HG02973 (cell line): ENCODE data around the gene LAMA4.
A peak's percentile ranks its signal among the peaks of the same experiment; 100 is the strongest.

Experiments
- ATAC-seq: cut with Tn5 transposase; IDR thresholded peaks from one replicate; pipeline ENCODE4 v1.9.1; 2021; ENCODE audit warnings: moderate library complexity; ENCODE audit not compliant: unreplicated experiment

Gene LAMA4, protein sequence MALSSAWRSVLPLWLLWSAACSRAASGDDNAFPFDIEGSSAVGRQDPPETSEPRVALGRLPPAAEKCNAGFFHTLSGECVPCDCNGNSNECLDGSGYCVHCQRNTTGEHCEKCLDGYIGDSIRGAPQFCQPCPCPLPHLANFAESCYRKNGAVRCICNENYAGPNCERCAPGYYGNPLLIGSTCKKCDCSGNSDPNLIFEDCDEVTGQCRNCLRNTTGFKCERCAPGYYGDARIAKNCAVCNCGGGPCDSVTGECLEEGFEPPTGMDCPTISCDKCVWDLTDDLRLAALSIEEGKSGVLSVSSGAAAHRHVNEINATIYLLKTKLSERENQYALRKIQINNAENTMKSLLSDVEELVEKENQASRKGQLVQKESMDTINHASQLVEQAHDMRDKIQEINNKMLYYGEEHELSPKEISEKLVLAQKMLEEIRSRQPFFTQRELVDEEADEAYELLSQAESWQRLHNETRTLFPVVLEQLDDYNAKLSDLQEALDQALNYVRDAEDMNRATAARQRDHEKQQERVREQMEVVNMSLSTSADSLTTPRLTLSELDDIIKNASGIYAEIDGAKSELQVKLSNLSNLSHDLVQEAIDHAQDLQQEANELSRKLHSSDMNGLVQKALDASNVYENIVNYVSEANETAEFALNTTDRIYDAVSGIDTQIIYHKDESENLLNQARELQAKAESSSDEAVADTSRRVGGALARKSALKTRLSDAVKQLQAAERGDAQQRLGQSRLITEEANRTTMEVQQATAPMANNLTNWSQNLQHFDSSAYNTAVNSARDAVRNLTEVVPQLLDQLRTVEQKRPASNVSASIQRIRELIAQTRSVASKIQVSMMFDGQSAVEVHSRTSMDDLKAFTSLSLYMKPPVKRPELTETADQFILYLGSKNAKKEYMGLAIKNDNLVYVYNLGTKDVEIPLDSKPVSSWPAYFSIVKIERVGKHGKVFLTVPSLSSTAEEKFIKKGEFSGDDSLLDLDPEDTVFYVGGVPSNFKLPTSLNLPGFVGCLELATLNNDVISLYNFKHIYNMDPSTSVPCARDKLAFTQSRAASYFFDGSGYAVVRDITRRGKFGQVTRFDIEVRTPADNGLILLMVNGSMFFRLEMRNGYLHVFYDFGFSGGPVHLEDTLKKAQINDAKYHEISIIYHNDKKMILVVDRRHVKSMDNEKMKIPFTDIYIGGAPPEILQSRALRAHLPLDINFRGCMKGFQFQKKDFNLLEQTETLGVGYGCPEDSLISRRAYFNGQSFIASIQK (N-terminal part only)

DNA sequence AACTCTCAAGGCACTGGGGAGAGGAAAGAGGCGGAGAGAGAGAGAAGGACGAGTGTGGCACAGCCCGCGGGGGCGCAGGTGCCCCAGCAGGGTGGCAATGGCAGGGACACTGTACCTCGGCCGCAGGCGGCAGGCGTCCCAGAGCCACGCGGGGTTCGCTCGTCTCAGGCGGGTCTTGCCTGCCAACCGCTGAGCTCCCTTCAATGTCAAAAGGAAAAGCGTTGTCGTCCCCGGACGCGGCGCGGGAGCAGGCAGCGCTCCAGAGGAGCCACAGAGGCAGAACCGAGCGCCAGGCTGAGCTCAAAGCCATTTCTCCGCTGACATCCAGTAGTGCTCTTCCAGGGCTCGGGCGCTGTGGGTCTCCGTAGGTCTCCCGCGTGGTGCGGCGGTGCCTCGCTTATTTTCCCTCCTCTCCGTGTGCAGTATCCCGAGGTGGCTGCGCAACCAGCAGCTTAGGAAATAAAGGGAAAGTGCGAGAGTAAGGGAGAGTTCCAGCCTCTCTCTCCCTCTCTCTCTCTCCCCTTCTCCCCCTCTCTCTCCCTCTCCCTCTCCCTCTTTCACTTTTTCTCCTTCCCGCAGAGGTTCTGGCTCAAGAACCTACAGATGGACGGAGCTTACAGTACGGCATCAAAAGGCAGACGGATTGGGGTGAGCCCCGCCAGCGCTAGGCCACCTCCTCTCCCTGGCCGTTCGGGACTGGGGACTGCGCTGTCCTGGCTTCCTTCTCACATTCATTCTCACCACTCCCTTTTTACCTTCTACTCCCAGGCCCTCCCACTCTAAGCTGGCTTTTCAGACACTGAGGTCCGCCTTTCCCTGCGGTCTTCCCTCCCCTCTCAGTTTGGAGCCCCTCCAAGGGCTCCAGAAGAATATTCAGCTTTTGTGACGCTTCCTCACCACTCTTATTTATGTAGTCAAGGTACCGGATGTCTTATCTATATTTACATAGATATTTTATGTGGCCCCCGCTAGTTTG lies at the start of gene LAMA4:
Gene LAMA4, minus strand, starts transcription at position 727 of the 976 bp plus-strand sequence. Its CDS starts 417 bp downstream, at position 310.
- no peak for ATAC-seq

DNA sequence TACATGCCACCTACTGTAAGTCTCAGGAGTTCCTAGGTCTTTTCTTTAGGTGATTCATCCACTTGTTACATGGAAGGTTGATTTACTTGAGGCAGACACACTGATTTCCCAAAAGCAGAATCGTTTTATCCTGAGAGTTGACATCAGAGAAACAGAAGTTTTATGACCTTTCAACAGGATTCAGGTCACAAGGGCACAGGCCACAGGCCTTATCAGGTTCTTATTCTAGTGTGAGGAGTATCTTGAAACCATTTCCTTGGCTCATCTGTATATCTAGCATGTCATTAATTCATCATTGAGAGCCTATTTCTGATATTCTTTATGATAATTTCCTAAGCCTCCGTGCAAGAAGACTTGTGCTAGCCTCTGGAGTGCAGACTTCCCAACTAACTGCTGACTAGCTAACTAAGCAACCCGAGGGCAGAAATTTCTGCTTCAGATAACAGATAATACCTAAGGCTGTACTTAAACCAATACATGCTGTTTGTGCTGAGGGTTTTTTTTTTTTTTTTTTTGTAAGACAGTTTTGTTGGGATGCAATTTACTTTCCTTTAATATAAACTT lies 47.9 kb upstream of the LAMA4 start:
- no peak for ATAC-seq

DNA sequence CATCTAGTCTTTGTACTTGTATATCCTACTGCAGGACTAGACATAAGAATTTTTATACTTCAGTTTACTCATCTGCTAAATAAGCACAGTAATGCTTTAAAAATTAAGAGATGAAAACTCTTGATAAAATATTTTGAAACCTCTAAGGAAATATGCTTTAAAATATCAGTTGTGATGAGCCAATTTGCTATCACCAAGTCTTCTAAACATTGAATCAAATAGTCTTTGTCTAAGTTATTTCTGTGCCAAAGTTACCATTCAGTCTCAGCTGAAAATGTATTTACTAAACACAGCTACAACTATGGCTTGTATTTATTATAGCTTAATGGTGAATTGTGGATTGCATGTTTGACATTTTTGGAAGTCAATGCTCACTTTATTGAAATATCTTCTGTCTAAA lies 46.5 kb upstream of the LAMA4 start:
- ATAC-seq = no peak

DNA sequence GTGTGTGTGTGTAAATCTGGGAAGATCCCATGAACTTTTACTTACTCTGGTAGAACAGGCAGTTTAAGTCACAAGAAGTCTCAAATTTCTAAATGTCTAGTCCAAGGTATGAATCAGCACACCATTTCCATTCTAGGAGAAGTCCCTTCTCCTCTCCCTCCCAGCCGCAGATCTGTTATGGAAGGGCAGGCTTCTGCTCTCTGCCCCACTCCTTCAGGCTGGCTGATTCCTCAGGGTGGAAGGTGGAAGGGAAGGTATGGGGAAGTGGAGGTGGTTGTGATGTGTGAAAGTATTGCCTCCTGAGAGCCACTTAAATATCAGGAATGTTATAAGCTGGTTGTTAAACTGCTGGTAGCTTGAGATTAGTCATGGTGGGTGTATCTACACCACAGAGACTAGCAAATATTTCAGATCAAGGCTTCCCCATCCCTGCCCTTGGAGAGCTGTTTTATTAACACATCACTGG lies 44.5 kb upstream of the LAMA4 start:
- no peak for ATAC-seq

DNA sequence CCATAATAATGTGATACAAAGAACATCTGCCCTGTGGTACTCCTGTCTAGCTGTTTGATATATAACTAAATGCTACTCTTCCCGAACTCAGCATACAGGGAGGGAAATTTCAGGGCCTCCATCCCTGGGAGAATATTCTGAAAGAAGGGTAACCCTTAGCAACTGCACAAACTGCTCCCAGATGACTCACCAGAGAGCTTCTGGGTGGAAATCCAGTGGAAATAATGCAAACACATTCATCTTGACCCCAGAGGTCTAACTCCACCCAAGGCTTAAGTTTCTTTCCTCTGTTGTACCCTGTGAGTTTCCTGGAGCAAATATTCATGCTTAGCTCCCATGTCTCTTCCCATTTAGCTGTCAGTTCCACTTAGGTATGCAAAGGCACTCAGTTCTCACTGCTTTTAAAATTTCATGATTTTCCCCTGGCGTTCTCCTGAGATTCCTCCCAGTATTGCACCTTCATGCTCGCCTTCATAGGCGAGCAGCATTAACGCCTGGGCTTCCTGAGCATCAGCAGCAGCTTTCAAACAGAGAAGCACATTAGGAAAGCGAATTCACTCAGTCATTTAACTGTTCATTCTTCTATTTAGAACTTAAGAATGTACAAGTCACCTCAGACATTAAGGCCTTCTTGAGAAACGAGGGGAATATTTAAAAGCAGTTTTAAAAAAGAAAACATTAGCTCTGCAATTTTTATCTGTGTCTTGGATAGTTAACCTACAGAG lies 43.8 kb upstream of the LAMA4 start:
- ATAC-seq = no peak

DNA sequence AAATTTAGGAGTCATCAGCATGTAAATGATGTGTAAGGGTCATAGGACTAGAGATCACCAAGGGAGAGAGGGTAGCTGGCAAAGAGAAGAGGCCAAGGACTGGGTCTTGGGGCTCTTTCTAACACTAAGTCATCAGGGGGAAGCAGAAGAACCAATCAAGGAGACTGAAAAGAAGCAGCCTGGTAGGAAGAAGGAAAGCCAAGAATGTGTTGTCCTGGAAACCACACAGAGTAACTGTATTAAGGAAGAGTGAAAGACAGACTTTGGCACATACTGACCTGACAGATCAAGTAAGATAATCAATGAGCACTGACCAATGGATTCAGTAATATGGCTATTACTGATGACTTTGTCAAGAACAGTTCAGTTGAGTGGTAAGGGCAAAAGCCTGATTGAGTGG lies 42.3 kb upstream of the LAMA4 start:
- ATAC-seq = no peak

DNA sequence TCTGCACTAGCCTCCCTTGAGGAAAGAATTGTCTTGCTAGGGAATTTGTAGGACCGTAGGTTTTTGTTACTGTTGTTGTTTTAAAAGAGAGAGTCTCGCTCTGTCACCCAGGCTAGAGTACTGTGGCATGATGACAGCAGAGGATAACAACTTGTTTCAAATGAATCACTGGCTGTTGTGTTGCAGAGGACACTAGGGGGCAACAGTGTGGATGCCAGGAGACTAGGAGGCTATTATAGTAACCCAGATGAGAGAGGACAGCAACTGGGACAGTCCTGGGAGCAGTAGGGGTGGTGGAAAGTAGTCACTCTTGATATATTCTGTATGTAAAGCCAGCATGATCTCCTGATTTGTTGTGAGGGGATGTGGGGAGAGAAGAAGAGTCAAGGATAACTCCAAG lies 41.8 kb upstream of the LAMA4 start:
- ATAC-seq = peak; percentile 58

DNA sequence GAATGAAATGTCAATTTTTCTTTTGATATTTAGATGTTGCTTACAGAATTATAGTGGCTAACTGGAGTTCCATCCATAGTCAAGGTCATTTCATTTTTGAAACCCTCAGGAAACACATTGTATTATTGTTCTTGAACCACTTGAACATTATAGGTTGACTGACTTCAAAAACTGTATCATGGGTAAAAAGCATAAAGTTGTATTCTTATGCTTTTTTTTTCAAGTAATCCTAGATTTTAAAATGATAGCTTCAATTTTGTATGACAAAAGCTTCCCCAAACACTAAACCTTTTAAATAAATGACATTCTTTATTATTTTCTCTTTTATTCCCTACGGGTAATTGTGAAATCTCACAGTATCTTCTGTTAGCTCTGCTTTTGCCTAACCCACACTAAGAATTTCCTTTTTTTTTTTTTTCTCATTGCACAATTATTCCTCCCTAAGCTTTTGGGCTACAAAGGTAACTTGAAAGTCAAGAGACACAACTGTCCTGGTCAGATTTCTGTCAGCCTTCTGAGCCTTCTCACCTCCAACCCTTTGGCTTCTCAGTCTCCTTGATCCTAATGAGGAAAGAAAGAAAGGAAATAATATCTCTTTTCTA lies 36.9 kb upstream of the LAMA4 start:
- no peak for ATAC-seq

DNA sequence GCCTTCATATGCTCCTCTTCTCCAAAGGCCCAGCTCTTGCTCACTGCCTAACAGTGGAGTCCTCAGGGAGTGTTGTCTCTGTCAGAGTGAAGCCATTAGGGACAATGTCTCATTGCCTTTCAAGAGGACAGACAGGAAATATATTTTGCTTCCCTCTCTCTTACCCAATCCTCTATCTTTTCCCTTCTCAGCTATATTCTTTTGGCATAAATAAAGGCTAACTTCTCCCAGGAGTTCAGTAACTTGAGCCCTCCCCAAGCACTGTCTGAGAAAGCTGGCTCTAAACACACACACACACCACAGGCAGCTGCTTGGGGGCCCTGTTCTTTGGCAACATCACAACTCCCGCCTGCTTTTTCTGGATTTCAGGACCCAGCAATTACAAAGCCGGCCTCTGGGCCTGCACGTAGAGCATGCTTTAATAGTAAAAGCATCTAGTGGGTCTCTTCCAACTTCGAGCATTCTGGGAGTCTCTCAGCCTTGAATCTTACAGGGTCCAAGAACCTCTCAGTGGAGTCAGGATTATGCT lies 34.7 kb upstream of the LAMA4 start:
- no peak for ATAC-seq

DNA sequence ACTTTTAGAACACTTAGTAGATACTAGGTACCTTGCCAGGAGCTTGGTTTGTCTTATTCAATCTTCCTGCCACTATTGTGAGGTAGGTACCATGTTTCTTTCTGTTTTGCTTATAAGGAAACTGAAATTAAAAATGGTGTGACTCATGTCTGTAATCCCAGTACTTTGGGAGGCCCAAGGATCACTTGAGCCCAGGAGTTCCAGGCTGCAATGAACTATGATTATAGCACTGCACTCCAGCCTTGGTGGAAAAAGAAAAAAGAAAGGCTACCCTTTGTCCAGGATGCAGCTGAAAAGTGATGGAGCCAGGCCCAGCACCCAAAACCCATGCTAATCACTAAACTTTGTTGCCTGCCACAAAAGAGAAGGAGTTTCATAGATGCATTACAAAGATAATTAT lies 34.1 kb upstream of the LAMA4 start:
- no peak for ATAC-seq

DNA sequence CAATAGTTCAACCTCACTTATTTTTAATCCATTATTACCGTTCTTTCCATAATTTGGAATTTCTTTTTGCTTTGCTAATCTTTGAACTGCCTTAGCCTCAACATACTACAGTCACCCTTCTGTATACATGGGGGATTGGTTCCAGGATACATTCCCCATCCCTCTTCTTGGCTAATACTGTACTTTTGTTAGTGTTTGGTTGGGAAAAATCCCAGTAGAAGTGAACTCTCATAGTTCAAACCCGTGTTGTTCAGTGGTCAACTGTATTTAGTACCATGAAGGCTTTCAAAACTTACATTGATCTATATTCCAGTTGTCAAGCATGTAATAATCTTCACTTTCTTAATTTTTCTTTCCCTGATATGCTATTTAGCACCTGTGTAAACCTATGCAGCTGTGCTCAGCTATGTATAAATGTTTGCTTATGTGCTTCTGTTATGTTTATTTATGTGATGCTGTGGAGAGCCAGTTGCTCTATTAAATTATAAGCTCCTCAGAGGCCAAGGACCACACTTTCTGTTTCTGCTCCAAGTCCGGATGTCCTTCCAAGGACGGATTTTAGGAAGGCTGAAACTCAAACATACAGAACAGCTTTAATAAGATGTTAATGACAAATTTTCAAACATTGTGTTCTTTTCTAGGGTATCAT lies 33.3 kb upstream of the LAMA4 start:
- no peak for ATAC-seq

DNA sequence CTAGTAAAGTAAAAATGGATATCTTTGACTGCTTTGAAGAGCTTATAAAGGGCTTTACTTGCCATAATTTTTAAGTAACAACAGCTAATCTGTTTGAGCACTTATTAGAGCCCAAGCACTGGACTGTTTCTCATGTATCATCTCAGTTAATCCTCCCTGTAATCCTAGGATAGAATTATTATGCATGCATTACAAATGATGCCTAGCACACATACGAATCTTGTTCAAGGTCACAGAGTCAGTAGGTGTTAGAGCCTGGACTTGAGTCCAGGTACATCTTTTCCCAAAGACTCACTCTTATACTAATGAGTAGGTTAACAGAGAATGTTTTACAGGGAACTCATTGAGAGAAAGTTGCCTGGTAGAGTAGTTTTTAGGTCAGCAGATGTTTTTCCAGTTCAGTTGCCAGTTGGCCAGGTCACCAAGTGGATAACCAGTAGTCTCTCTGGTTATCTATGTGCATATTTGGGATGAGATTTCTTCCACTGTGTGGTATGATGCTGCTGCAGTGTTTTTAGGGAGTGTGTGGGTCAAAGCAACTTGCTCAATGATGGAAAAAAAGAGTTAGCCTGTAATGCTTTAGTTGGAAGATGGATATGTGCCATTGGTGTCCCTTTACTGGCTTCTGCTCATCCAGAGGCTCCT lies 32.3 kb upstream of the LAMA4 start:
- ATAC-seq = no peak

DNA sequence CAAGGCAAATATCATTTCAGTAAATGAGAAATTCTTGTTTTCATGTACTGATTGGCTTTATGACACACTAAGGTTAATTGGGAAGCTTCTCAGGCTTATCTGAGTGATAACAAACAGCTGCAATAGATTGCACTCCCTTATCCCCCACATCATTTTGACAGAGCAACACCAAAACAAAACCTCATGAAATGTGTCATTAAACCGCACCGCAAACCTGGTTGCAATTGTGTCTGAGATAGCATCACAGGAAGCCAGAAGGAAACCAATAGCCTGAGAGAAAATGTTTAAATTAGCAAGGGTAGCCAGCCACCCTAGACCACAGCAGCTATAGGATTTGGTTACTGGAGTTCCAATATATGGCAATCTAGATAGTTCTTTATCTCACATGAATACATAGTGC lies 31.6 kb upstream of the LAMA4 start:
- ATAC-seq = peak; percentile 86

DNA sequence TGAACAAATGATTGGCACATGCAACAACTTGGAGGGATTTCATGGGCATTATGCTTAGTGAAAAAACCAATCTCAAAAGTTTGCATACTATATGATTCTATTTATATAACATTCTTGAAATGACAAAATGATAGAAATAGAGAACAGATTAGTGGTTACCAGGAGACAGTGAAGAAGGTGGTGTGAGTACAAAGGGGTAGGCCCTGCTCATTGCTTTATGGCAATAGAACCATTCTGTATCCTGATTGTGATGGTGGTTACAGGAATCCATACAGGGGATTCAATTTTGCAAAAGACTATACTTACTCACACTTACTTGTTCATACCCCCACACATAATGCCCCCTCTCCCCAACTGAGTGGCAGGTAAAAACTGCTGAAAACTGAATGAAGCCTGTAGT lies 30.2 kb upstream of the LAMA4 start:
- ATAC-seq = no peak

DNA sequence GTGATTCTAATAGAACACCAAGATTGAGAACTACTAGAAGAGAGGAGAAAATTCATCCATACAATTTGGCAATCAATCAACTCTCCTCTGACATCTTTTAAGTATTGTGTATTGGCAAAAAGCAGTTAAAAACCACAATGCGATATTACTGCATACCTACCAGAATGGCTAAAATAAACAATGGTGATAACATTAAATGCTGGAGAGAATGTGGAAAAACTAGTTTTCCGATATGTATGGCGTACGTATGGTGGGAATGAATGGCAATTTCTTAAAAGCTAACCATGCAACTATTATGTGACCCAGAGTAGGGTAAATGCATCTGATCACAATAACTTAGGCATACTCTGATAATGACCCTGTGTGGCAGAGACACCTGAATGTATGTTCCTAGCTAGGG lies 29.3 kb upstream of the LAMA4 start:
- no peak for ATAC-seq

DNA sequence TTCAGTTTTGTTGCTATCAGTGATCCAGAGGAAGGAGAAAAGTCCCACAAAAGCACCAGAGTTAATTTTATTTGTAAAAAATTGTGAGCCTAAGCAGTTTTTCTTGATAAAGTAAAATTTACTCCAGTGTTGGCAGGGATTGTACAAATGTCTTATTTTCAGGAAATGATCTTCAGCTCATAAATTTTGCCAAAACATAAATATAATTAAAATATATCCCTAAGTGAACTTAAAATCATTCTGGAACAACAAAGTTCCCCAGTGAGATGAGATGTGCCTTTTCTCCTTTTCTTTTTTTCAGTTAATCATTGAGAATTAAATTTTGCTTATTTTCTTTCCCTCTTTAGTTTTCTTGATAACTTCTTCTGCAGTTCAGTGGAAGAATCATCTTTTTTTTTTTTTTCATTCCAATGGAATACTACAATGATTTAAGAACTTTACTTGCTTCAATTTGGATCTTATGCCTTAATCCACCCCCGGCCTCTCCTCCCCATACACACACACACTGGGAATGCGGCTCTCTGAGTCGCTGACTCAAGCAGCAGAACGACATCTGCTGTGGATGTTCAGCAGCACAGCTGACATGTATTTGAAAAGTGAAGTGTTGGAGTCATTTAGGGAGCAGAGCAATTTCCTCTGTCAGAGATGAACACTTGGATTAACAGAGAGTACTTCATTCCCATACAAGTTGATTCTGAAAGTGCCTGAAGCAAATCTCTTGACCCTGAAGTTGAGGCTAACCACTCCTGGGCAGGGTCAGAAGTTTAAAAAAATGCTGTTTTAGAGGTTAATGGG lies 27.7 kb upstream of the LAMA4 start:
- no peak for ATAC-seq
